Mesenchymal stem cell (in vitro differentiated cells and primary cell): ENCODE results near the gene XPO6.

ENCODE experiments used
- DNase-seq: peaks from one replicate; pipeline ENCODE4 v3.0.0-alpha.2; 2013
- H2AFZ ChIP-seq: one replicate; pipeline ENCODE4 v1.6.1; 2013; ENCODE audit warnings: low read depth, mild to moderate bottlenecking, control low read depth, inconsistent platforms, low read length, moderate library complexity
- H2AK5ac ChIP-seq: 2 replicates; pipeline ENCODE4 v1.6.1; 2013; ENCODE audit warnings: low read length, moderate library complexity, mild to moderate bottlenecking, inconsistent platforms; ENCODE audit not compliant: severe bottlenecking
- H2BK120ac ChIP-seq: one replicate; pipeline ENCODE4 v1.6.1; 2013; ENCODE audit warnings: low read depth, mild to moderate bottlenecking, inconsistent platforms, low read length, moderate library complexity
- H2BK12ac ChIP-seq, 2 experiments: one replicate each; pipeline ENCODE4 v1.6.1; 2013; ENCODE audit warnings: inconsistent platforms in 2 of 2, low read length in 2 of 2, mild to moderate bottlenecking in 2 of 2, moderate library complexity in 2 of 2, control low read depth in 1 of 2
- H2BK15ac ChIP-seq: one replicate; pipeline ENCODE4 v1.6.1; 2013; ENCODE audit warnings: mild to moderate bottlenecking, low read depth, inconsistent platforms; ENCODE audit not compliant: poor library complexity, severe bottlenecking
- H2BK5ac ChIP-seq: 2 replicates; pipeline ENCODE4 v1.6.1; 2013; ENCODE audit warnings: low read depth, mild to moderate bottlenecking, low read length, control low read depth, inconsistent platforms; ENCODE audit not compliant: poor library complexity, severe bottlenecking
- H3K14ac ChIP-seq, 2 experiments: one replicate each; pipeline ENCODE4 v1.6.1; 2013; ENCODE audit warnings: inconsistent platforms in 2 of 2, low read length in 2 of 2, control low read depth in 1 of 2, mild to moderate bottlenecking in 1 of 2, moderate library complexity in 1 of 2
- H3K18ac ChIP-seq, 2 experiments: one replicate each; pipeline ENCODE4 v1.6.1; 2013; ENCODE audit warnings: inconsistent platforms in 2 of 2, low read length in 2 of 2, control low read depth in 1 of 2, low read depth in 1 of 2, mild to moderate bottlenecking in 1 of 2
- H3K23ac ChIP-seq, 2 experiments: one replicate each; pipeline ENCODE4 v1.6.1; 2013; ENCODE audit warnings: inconsistent platforms in 2 of 2, low read length in 2 of 2, mild to moderate bottlenecking in 2 of 2, moderate library complexity in 2 of 2, control low read depth in 1 of 2
- H3K27ac ChIP-seq: 2 replicates; pipeline ENCODE4 v1.5.1; 2013; ENCODE audit warnings: mild to moderate bottlenecking, moderate library complexity, low read length, control low read depth, inconsistent platforms; ENCODE audit not compliant: poor library complexity, severe bottlenecking
- H3K27me3 ChIP-seq, 2 experiments: 2 replicates each; pipeline versions ENCODE4 v1.6.1 to v1.7.0; 2013; ENCODE audit warnings: low read length in 2 of 2, mild to moderate bottlenecking in 2 of 2, moderate library complexity in 2 of 2, control low read depth in 1 of 2, inconsistent platforms in 1 of 2; ENCODE audit not compliant: control insufficient read depth in 1 of 2, insufficient read depth in 1 of 2
- H3K36me3 ChIP-seq, 2 experiments: 2 replicates each; pipeline versions ENCODE4 v1.6.1 to v1.7.0; 2013; ENCODE audit warnings: low read length in 2 of 2, control low read depth in 1 of 2, inconsistent platforms in 1 of 2, low read depth in 1 of 2, mild to moderate bottlenecking in 1 of 2; ENCODE audit not compliant: insufficient read depth in 2 of 2, control insufficient read depth in 1 of 2
- H3K4ac ChIP-seq, 2 experiments: one replicate each; pipeline ENCODE4 v1.6.1; 2013; ENCODE audit warnings: inconsistent platforms in 2 of 2, low read length in 2 of 2, mild to moderate bottlenecking in 2 of 2, moderate library complexity in 2 of 2, control low read depth in 1 of 2, low read depth in 1 of 2
- H3K4me1 ChIP-seq: 2 replicates; pipeline ENCODE4 v1.6.1; 2013; ENCODE audit warnings: low read depth, low read length, control low read depth; ENCODE audit not compliant: control insufficient read depth, insufficient read depth
- H3K4me2 ChIP-seq: 2 replicates; pipeline ENCODE4 v1.6.1; 2013; ENCODE audit warnings: low read length, mild to moderate bottlenecking, inconsistent platforms; ENCODE audit not compliant: poor library complexity, severe bottlenecking
- H3K4me3 ChIP-seq, 2 experiments: 2 replicates each; pipeline versions ENCODE4 v1.5.1 to v1.7.0; 2013; ENCODE audit warnings: low read length in 2 of 2, mild to moderate bottlenecking in 2 of 2, control low read depth in 1 of 2, low read depth in 1 of 2; ENCODE audit not compliant: insufficient read depth in 1 of 2
- H3K79me1 ChIP-seq: replicated peaks from 2 replicates; pipeline ENCODE4 v1.6.1; 2013; ENCODE audit warnings: mild to moderate bottlenecking, control low read depth, low read length, inconsistent platforms; ENCODE audit not compliant: poor library complexity, severe bottlenecking
- H3K9ac ChIP-seq: 2 replicates; pipeline ENCODE4 v1.7.0; 2013; ENCODE audit warnings: mild to moderate bottlenecking, low read length, moderate library complexity
- H3K9me3 ChIP-seq: 2 replicates; pipeline ENCODE4 v1.7.0; 2013; ENCODE audit warnings: mild to moderate bottlenecking, low read length; ENCODE audit not compliant: control insufficient read depth
- H4K8ac ChIP-seq: one replicate; pipeline ENCODE4 v1.6.1; 2013; ENCODE audit warnings: inconsistent platforms, mild to moderate bottlenecking, low read length, moderate library complexity
- H4K91ac ChIP-seq: one replicate; pipeline ENCODE4 v1.6.1; 2013; ENCODE audit warnings: mild to moderate bottlenecking, low read length, inconsistent platforms
- WGBS: methylation state at CpG from one replicate; pipeline ENCODE4 v1.1.7; 2013; ENCODE audit warnings: mixed read lengths; 5-methylcytosine and 5-hydroxymethylcytosine counted together

Gene XPO6

GRCh38 chr16:28171816-28172215 is 39.9 kb downstream of the XPO6 start:
- Histone ChIP-seq H3K27me3 (no peaks in the 10 kb centered on the region), H3K36me3 (peaks cover 25 to 78% of the 10 kb centered on the region in 2 experiments), H2AK5ac (no peak overlapping the region), H3K23ac (no peak overlapping the region), H4K8ac (no peak overlapping the region), H3K4me1 (peaks cover 4% of the 10 kb centered on the region), H2BK5ac (no peak overlapping the region), H3K4me2 (no peak overlapping the region), H3K79me1 (peaks cover 28% of the 10 kb centered on the region), H2BK120ac (no peak overlapping the region), H3K9me3 (no peaks in the 10 kb centered on the region), H3K4ac (no peak overlapping the region), H3K18ac (no peak overlapping the region), H2AFZ (no peak overlapping the region), H3K27ac (no peak overlapping the region), H3K4me3 (no peak overlapping the region), H4K91ac (no peak overlapping the region), H3K9ac (peak overlapping the region; percentile 4), H2BK15ac (no peak overlapping the region), H3K14ac (no peak overlapping the region), H2BK12ac (no peak overlapping the region)
- DNase-seq: no peak
- WGBS: 100% methylated on average over 1 of the region's 2 CpGs

GRCh38 chr16:28168991-28169554 is 42.7 kb downstream of the XPO6 start:
- H2BK5ac ChIP-seq: no peak overlapping the region
- no peak overlapping the region for H2BK120ac ChIP-seq
- no peak for DNase-seq
- H3K9ac ChIP-seq: no peak overlapping the region
- H3K9me3 ChIP-seq: no peaks in the 10 kb centered on the region
- peaks cover 7% of the 10 kb centered on the region for H3K4me1 ChIP-seq
- no peak overlapping the region for H2AFZ ChIP-seq
- H4K91ac ChIP-seq: no peak overlapping the region
- H3K27me3 ChIP-seq: no peaks in the 10 kb centered on the region
- no peak overlapping the region for H2BK15ac ChIP-seq
- no peak overlapping the region for H3K4me3 ChIP-seq
- H3K18ac ChIP-seq: no peak overlapping the region
- no peak overlapping the region for H3K27ac ChIP-seq
- H3K4ac ChIP-seq: no peak overlapping the region
- no peak overlapping the region for H3K23ac ChIP-seq
- peaks cover 29% of the 10 kb centered on the region for H3K79me1 ChIP-seq
- peaks cover 38 to 77% of the 10 kb centered on the region in 2 experiments for H3K36me3 ChIP-seq
- H3K14ac ChIP-seq: no peak overlapping the region
- H4K8ac ChIP-seq: peak overlapping the region; percentile 16
- no peak overlapping the region for H3K4me2 ChIP-seq
- H2AK5ac ChIP-seq: no peak overlapping the region
- H2BK12ac ChIP-seq: no peak overlapping the region
- 100% methylated on average over 6 of the region's 6 CpGs for WGBS

- 100% methylated on average over 1 of the region's 3 CpGs for WGBS
- H2BK15ac ChIP-seq: no peak overlapping the region
These were observed 44.0 kb downstream of the XPO6 start for GRCh38 chr16:28167730-28168129.

GRCh38 chr16:28167221-28167620 is 44.5 kb downstream of the XPO6 start:
- H3K23ac ChIP-seq: peak overlapping the region in 1 of 2 experiments; percentile 68
- H2AFZ ChIP-seq: no peak overlapping the region
- H3K79me1 ChIP-seq: peaks cover 31% of the 10 kb centered on the region
- H3K9me3 ChIP-seq: no peaks in the 10 kb centered on the region
- H2AK5ac ChIP-seq: peak overlapping the region; percentile 19
- no peak overlapping the region for H3K14ac ChIP-seq
- 97% methylated on average over 7 of the region's 7 CpGs for WGBS
- H3K4ac ChIP-seq: no peak overlapping the region
- H2BK5ac ChIP-seq: no peak overlapping the region
- H3K4me1 ChIP-seq: peaks cover 12% of the 10 kb centered on the region
- no peak overlapping the region for H3K4me3 ChIP-seq
- H4K8ac ChIP-seq: no peak overlapping the region
- no peaks in the 10 kb centered on the region for H3K27me3 ChIP-seq
- H4K91ac ChIP-seq: no peak overlapping the region
- H2BK15ac ChIP-seq: no peak overlapping the region
- no peak for DNase-seq
- no peak overlapping the region for H3K18ac ChIP-seq
- H3K27ac ChIP-seq: peak overlapping the region; percentile 26
- peak overlapping the region in 1 of 2 experiments; percentile 39 for H2BK12ac ChIP-seq
- H3K9ac ChIP-seq: no peak overlapping the region
- H3K4me2 ChIP-seq: no peak overlapping the region
- peaks cover 38 to 66% of the 10 kb centered on the region in 2 experiments for H3K36me3 ChIP-seq
- no peak overlapping the region for H2BK120ac ChIP-seq

More at GRCh38 chr16:28167730-28168129, 44.0 kb downstream of the XPO6 start:
- no peaks in the 10 kb centered on the region for H3K27me3 ChIP-seq
- no peak overlapping the region for H3K4me3 ChIP-seq
- peaks cover 8% of the 10 kb centered on the region for H3K4me1 ChIP-seq
- H3K79me1 ChIP-seq: peaks cover 30% of the 10 kb centered on the region
- H3K27ac ChIP-seq: no peak overlapping the region
- H3K9ac ChIP-seq: no peak overlapping the region
- H3K4me2 ChIP-seq: no peak overlapping the region
- no peak overlapping the region for H2AK5ac ChIP-seq
- no peak overlapping the region for H2AFZ ChIP-seq
- no peaks in the 10 kb centered on the region for H3K9me3 ChIP-seq
- H2BK120ac ChIP-seq: no peak overlapping the region
- H2BK12ac ChIP-seq: no peak overlapping the region
- no peak overlapping the region for H4K91ac ChIP-seq
- no peak overlapping the region for H2BK5ac ChIP-seq
- no peak overlapping the region for H3K4ac ChIP-seq
- no peak overlapping the region for H4K8ac ChIP-seq
- no peak overlapping the region for H3K23ac ChIP-seq
- no peak overlapping the region for H3K18ac ChIP-seq
- H3K14ac ChIP-seq: no peak overlapping the region
- H3K36me3 ChIP-seq: peaks cover 38 to 71% of the 10 kb centered on the region in 2 experiments
- DNase-seq: no peak
